Body of pancreas (tissue), 4 donors: ENCODE measurements around the gene IDH2. TPM values are rescaled to one million over a fixed set of nuclear protein-coding genes. Genes with fewer than 3 reads are reported as not detected.

ENCODE experiments used
- ATAC-seq: fragments of 150-250 bp; one replicate; pipeline ENCODE4 v1.9.1; 2016
- DNase-seq, 4 donors: peaks; one replicate each; pipeline ENCODE4 v3.0.0-alpha.2; 2019
- H3K27ac ChIP-seq, 4 donors: fragments of 200-600 bp; sonication (generic); 1 replicate in 3 of 4; 2 replicates in 1 of 4; pipeline versions ENCODE4 v1.5.1 to v1.6.1; 2016 to 2019; ENCODE audit warnings: mild to moderate bottlenecking in 1 of 4, mixed read lengths in 1 of 4, moderate library complexity in 1 of 4
- H3K27me3 ChIP-seq, 2 donors: fragments of 200-600 bp; sonication (generic); one replicate each; pipeline ENCODE4 v1.6.0; 2016; ENCODE audit warnings: mild to moderate bottlenecking in 1 of 2
- H3K36me3 ChIP-seq, 2 donors: fragments of 200-600 bp; sonication (generic); replicated peaks in 1 of 2; 2 replicates each; pipeline ENCODE4 v1.5.1; 2016; ENCODE audit warnings: low read depth in 2 of 2; ENCODE audit not compliant: insufficient read depth in 1 of 2
- H3K4me1 ChIP-seq: fragments of 200-600 bp; sonication (generic); one replicate; pipeline ENCODE4 v1.6.0; 2016
- H3K4me3 ChIP-seq, 2 donors: fragments of 200-600 bp; sonication (generic); 1 replicate in 1 of 2; 2 replicates in 1 of 2; pipeline ENCODE4 v1.5.1; 2016 to 2019
- H3K9me3 ChIP-seq, 3 donors: fragments of 200-600 bp; sonication (generic); 1 replicate in 2 of 3; 2 replicates in 1 of 3; pipeline ENCODE4 v1.5.1; 2016
- POLR2A ChIP-seq, 3 donors: fragments of 450-650 bp; IDR thresholded peaks; one replicate each; pipeline ENCODE4 v1.6.1; 2016; ENCODE audit warnings: antibody characterized with exemption in 3 of 3, mild to moderate bottlenecking in 2 of 3
- WGBS, 2 donors: methylation state at CpG; one replicate each; pipeline ENCODE4 v1.1.5; 2017; 5-methylcytosine and 5-hydroxymethylcytosine counted together
- intact Hi-C: fragments of 100-400 bp; cut with DNase I; formaldehyde crosslinking; loops from one replicate; pipeline ENCODE4 v1.15.1; 2023
- total RNA-seq, 2 donors: library from RNA; depleted of rRNA; stranded (reverse); fragments of >200 nt; gene quantifications; one replicate each; pipeline ENCODE4 v1.1.0, GENCODE V29; 2016
- TF ChIP-seq, protein P1 (sequence below), 7 experiments: fragments of 450-650 bp in 4 of 7; fragments of 200-600 bp in 3 of 7; sonication (generic) in 3 of 7; IDR thresholded peaks; one replicate each; pipeline ENCODE4 v1.5.1; 2016 to 2019; ENCODE audit warnings: antibody characterized with exemption in 7 of 7

IDH2 gene
- total RNA-seq, 2 donors from 2014 or later = 77.5 to 78.6 TPM

DNA sequence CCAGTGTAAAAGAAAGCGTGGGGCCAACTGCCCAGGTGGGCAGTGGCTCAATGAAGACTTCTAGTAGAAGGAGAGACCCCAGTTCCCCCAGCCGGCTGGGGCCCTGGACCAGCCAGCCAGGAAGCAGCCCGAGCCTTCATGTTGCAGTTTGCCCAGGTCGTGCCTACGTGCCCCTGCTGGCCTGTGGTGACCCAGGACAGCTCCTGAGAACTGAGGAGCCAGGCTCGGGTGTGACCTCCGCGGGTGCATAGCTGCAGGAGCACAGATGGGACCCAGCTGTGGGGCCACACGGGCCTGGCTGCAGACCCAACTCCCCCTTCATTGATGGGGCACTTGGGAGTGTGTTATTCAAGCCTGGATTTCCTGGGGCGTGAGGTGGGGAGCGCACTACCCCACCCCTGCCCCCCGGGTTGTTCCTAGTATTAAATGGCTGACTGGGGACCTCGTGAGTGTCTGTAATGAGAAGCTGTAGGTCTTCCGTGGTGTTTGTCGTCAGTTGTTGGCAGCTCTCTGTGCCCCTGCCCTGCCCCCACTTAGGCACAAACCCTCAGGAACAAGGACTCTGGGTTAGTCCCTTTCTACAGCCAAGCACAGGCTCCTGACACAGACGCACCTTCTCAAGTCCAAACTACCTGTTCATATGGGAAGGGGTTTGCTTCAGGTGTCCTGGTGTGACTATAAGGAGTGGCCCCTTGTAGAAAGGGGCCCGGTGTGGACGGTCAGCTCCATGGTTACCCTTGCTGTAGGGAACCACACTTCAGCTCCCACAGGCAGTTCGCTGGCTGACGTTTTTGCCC lies 39.1 kb downstream of the IDH2 start:
- Histone ChIP-seq H3K4me1 (peaks cover 77% of the 10 kb centered on the region), H3K27me3 (no peaks in the 10 kb centered on the region), H3K9me3 (no peaks in the 10 kb centered on the region), H3K36me3 (no peaks in the 10 kb centered on the region), H3K27ac (peak overlapping the region; percentile 87 to 96 (median 92)), H3K4me3 (no peak overlapping the region)
- TF ChIP-seq, protein P1, sequence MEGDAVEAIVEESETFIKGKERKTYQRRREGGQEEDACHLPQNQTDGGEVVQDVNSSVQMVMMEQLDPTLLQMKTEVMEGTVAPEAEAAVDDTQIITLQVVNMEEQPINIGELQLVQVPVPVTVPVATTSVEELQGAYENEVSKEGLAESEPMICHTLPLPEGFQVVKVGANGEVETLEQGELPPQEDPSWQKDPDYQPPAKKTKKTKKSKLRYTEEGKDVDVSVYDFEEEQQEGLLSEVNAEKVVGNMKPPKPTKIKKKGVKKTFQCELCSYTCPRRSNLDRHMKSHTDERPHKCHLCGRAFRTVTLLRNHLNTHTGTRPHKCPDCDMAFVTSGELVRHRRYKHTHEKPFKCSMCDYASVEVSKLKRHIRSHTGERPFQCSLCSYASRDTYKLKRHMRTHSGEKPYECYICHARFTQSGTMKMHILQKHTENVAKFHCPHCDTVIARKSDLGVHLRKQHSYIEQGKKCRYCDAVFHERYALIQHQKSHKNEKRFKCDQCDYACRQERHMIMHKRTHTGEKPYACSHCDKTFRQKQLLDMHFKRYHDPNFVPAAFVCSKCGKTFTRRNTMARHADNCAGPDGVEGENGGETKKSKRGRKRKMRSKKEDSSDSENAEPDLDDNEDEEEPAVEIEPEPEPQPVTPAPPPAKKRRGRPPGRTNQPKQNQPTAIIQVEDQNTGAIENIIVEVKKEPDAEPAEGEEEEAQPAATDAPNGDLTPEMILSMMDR (IDR thresholded peaks at IDR 0.05) = no peak
- peak; percentile 6 to 36 (median 13) for TF ChIP-seq POLR2A (IDR thresholded peaks at IDR 0.05)
- ATAC-seq = peak; percentile 10
- DNase-seq = peak in 3 of 4 donors; percentile 75 to 81 (median 75)
- WGBS, 2 donors = 20 to 37% methylated on average over 9 to 20 of the region's 20 CpGs
- intact Hi-C loops = no loop called here

DNA sequence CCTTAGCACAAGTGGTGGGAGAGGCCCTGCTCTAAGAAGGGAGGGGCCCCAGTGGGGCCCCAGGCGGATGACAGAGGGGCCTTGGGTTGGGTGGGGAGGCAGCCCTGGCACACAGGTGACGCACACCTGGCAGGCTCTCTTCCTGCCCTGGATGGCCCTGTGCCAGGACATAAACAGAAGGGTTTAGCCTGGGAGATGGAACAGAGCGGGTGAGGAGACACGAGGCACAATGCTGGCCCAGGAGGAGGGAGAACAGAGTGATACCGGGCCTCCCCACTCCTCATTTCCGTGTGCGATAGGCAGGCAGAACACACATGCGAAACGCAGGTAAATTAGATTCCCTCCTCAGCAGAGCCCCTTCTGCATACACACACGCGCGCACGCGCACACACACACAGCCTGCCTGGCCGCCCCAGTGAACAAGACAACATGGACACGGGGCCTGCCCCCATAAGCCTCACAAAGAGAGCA lies 39.8 kb downstream of the IDH2 start:
- DNase-seq (peak; percentile 86 to 97 (median 91)), ATAC-seq (peak; percentile 74)
- TF ChIP-seq, protein P1 (IDR thresholded peaks at IDR 0.05) = no peak
- TF ChIP-seq POLR2A (IDR thresholded peaks at IDR 0.05) = peak; percentile 25 to 32 (median 29)
- H3K27me3 ChIP-seq = no peaks in the 10 kb centered on the region
- H3K4me3 ChIP-seq = no peak overlapping the region
- no peaks in the 10 kb centered on the region for H3K36me3 ChIP-seq
- 14 to 36% methylated on average over 4 to 16 of the region's 16 CpGs for WGBS, 2 donors
- no peaks in the 10 kb centered on the region for H3K9me3 ChIP-seq
- H3K27ac ChIP-seq = peak overlapping the region; percentile 87 to 96 (median 92)
- H3K4me1 ChIP-seq = peaks cover 70% of the 10 kb centered on the region
- intact Hi-C loops = no loop called here

DNA sequence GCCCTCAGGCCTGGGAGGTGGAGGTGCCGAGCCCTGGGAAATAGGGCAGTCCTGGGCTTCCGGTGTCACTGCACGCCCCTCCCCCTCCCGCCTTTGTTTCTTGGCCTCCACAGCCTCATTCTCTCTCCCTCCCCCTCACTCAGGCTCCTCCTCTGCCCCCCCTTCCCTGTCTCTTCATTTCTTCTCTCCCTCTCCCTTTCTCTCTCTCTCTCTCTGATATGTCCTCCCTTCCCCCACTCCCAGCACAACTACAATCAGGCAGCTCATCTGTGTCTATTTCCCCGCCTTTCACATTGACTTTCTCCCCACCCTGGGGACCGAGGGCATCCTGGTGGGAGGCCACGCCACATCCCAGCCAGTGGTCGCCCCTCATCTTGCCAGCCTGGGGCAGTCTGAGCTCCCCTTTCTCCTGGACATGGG lies 40.2 kb downstream of the IDH2 start:
- Histone ChIP-seq H3K4me1 (peaks cover 65% of the 10 kb centered on the region), H3K27me3 (no peaks in the 10 kb centered on the region), H3K36me3 (no peaks in the 10 kb centered on the region), H3K4me3 (no peak overlapping the region), H3K27ac (peak overlapping the region; percentile 87 to 96 (median 92)), H3K9me3 (no peaks in the 10 kb centered on the region)
- 33 to 39% methylated on average over 8 of the region's 8 CpGs for WGBS, 2 donors
- DNase-seq (peak; percentile 80 to 93 (median 88)), ATAC-seq (peak; percentile 51)
- no peak for TF ChIP-seq POLR2A (IDR thresholded peaks at IDR 0.05)
- TF ChIP-seq, protein P1 (IDR thresholded peaks at IDR 0.05) = no peak
- intact Hi-C loops = no loop called here

DNA sequence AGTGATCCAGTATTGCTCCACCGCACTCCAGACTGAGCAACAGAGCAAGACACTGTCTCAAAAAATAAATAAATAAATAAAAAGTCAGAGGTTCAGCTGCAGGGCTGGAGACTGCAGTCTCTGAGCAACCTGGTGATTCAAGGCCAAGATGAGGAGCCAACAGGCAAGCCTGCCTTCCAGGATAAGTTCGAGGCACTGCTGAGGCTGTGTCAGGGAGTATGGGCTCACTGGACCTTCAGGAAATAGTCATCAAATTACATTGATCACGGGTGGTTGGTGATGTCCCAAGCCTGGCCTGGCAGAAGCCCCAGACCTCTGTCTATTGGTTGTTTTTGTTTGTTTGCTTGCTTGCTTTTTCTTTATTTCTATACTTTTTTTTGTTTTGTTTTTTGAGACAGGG lies 41.5 kb downstream of the IDH2 start:
- H3K27me3 ChIP-seq = no peaks in the 10 kb centered on the region
- H3K27ac ChIP-seq = peak overlapping the region in 3 of 4 donors; percentile 87 to 93 (median 90)
- no peaks in the 10 kb centered on the region for H3K36me3 ChIP-seq
- intact Hi-C loops = no loop called here
- ATAC-seq (no peak), DNase-seq (peak in 2 of 4 donors; percentile 37 to 55)
- no peak overlapping the region for H3K4me3 ChIP-seq
- 35 to 47% methylated on average over 3 of the region's 3 CpGs for WGBS, 2 donors
- no peaks in the 10 kb centered on the region for H3K9me3 ChIP-seq
- TF ChIP-seq, protein P1 (IDR thresholded peaks at IDR 0.05) = no peak
- TF ChIP-seq POLR2A (IDR thresholded peaks at IDR 0.05) = no peak
- peaks cover 60% of the 10 kb centered on the region for H3K4me1 ChIP-seq
